ENCODE data around the gene DDX4. TPM values are rescaled to one million over a fixed set of nuclear protein-coding genes. Genes with fewer than 3 reads are reported as not detected.

The DDX4 gene
- total and polyA plus RNA-seq, 2 donors (not counting 1 experiment from before 2014, with no cell fraction given), result not detected

DNA sequence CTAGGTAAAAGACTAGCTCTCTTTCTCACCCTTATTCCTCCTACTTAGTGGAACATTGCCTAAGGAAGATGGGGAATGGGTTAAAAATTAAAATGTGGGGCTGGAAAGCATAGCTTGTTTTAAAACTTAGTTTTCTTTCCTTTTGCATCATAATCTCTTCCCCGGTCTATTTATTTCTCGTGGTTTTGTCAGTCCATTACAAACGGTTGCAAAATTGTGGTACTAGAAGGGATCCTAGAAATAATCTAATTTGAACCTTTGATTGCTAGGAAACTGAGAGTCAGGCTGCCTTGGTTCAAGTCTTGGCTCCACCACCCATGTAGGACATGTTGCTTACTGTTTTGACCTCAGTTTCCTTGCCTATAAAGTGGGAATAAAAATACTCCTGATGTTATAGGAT lies 114.6 kb downstream of the DDX4 start:
- H3K27ac Mint-ChIP-seq, result no peak overlapping the region
- DNase-seq, result no peak
- CTCF ChIA-PET, result interaction anchor here (0.6 kb wide), 1 partner anchor 1749 kb away, joined by 6 read pairs; no protein-coding TSS in a partner anchor

DNA sequence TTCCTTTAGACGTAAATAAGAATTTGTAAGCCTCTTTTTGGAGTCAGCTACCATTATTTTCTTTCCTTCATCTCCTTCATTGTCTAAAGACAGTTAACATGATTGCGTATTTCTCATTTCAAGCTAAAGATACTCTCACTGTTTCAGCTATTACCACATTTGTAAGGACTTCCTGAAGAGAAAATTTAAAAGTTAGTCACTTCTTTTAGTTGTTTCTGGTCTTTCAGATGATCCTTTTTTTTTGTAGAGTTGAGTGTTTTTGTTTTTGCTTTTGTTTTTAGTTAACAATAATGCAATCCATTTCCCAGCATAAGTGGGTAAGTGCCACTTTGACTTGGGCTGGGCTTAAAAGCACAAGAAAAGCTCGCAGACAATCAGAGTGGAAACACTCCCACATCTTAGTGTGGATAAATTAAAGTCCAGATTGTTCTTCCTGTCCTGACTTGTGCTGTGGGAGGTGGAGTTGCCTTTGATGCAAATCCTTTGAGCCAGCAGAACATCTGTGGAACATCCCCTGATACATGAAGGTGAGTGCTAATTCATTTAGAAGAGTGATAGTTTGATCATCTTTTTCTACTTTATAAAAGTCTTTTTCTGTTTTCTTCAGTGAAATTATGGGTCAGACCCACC lies 115.3 kb downstream of the DDX4 start:
- no CpG with 5 or more reads among the region's 3 CpGs for WGBS (ENCODE audit: insufficient coverage)
- TF ChIP-seq EZH2 (IDR thresholded peaks at IDR 0.05; ENCODE audit: borderline replicate concordance, insufficient read depth, low read depth, low read length, poor library complexity, severe bottlenecking), result no peak
- TF ChIP-seq, protein P1, sequence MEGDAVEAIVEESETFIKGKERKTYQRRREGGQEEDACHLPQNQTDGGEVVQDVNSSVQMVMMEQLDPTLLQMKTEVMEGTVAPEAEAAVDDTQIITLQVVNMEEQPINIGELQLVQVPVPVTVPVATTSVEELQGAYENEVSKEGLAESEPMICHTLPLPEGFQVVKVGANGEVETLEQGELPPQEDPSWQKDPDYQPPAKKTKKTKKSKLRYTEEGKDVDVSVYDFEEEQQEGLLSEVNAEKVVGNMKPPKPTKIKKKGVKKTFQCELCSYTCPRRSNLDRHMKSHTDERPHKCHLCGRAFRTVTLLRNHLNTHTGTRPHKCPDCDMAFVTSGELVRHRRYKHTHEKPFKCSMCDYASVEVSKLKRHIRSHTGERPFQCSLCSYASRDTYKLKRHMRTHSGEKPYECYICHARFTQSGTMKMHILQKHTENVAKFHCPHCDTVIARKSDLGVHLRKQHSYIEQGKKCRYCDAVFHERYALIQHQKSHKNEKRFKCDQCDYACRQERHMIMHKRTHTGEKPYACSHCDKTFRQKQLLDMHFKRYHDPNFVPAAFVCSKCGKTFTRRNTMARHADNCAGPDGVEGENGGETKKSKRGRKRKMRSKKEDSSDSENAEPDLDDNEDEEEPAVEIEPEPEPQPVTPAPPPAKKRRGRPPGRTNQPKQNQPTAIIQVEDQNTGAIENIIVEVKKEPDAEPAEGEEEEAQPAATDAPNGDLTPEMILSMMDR (IDR thresholded peaks at IDR 0.05), result no peak
- Histone ChIP-seq H3K27me3 (replicated peaks in 1 of 4; ENCODE audit: control extremely low read depth in 1 of 4, control insufficient read depth in 3 of 4, insufficient read depth in 4 of 4, low read length in 3 of 4) (peaks cover 0 to 7% (median 0%) of the 10 kb centered on the region in 4 experiments), H3K36me3 (replicated peaks in 1 of 2; ENCODE audit: control extremely low read depth in 1 of 2, control insufficient read depth in 1 of 2, extremely low read depth in 1 of 2, insufficient read depth in 2 of 2, low read length in 1 of 2) (no peaks in the 10 kb centered on the region), H3K9ac (ENCODE audit: low read length) (no peak overlapping the region), H2AFZ (ENCODE audit: insufficient read depth, low read depth, low read length, poor library complexity, severe bottlenecking) (no peak overlapping the region), H3K27ac (ENCODE audit: low read length in 2 of 2) (no peak overlapping the region), H3K4me1 (ENCODE audit: control insufficient read depth in 2 of 2, insufficient read depth in 2 of 2, low read length in 2 of 2) (no peaks in the 10 kb centered on the region), H3K4me2 (replicated peaks; ENCODE audit: low read depth, low read length, poor library complexity, severe bottlenecking) (no peak overlapping the region), H4K20me1 (ENCODE audit: control insufficient read depth, insufficient read depth, low read length, poor library complexity, severe bottlenecking) (no peaks in the 10 kb centered on the region), H3K4me3 (ENCODE audit: control extremely low read depth in 1 of 5, extremely low read depth in 1 of 5, insufficient read depth in 1 of 5, low read depth in 2 of 5, low read length in 4 of 5) (no peak overlapping the region), H3K9me3 (ENCODE audit: control extremely low read depth in 1 of 3, control insufficient read depth in 2 of 3, insufficient read depth in 1 of 3, low read length in 2 of 3) (no peaks in the 10 kb centered on the region), H3K79me2 (ENCODE audit: control insufficient read depth, insufficient read depth, low read length) (no peaks in the 10 kb centered on the region)
- no peak for ATAC-seq (ENCODE audit: low read depth)
- H3K27me3 Mint-ChIP-seq, result peaks cover 19% of the 10 kb centered on the region
- no peaks in the 10 kb centered on the region for H3K9me3 Mint-ChIP-seq (ENCODE audit: insufficient read depth)
- H3K27ac Mint-ChIP-seq, result no peak overlapping the region
- DNase-seq, result no peak
- intact Hi-C loops (cut with micrococcal nuclease), result no loop called here
- H3K4me3 Mint-ChIP-seq, result no peak overlapping the region
- no peaks in the 10 kb centered on the region for H3K4me1 Mint-ChIP-seq
- CTCF ChIA-PET, result interaction anchor here (0.6 kb wide), 1 partner anchor 1749 kb away, joined by 6 read pairs; no protein-coding TSS in a partner anchor
- POLR2A ChIA-PET, result no interaction called here

More for the DNA sequence above, 114.6 kb downstream of the DDX4 start:
- H3K36me3 ChIP-seq (replicated peaks in 1 of 2; ENCODE audit: control extremely low read depth in 1 of 2, control insufficient read depth in 1 of 2, extremely low read depth in 1 of 2, insufficient read depth in 2 of 2, low read length in 1 of 2), result no peaks in the 10 kb centered on the region
- no peaks in the 10 kb centered on the region for H3K4me1 ChIP-seq (ENCODE audit: control insufficient read depth in 2 of 2, insufficient read depth in 2 of 2, low read length in 2 of 2)
- ATAC-seq (ENCODE audit: low read depth), result no peak
- H3K4me3 Mint-ChIP-seq, result no peak overlapping the region
- POLR2A ChIA-PET, result no interaction called here
- TF ChIP-seq, protein P1 (IDR thresholded peaks at IDR 0.05), result no peak
- TF ChIP-seq EZH2 (IDR thresholded peaks at IDR 0.05; ENCODE audit: borderline replicate concordance, insufficient read depth, low read depth, low read length, poor library complexity, severe bottlenecking), result no peak
- peaks cover 0 to 7% (median 0%) of the 10 kb centered on the region in 4 experiments for H3K27me3 ChIP-seq (replicated peaks in 1 of 4; ENCODE audit: control extremely low read depth in 1 of 4, control insufficient read depth in 3 of 4, insufficient read depth in 4 of 4, low read length in 3 of 4)
- H2AFZ ChIP-seq (ENCODE audit: insufficient read depth, low read depth, low read length, poor library complexity, severe bottlenecking), result no peak overlapping the region
- peaks cover 19% of the 10 kb centered on the region for H3K27me3 Mint-ChIP-seq
- WGBS (ENCODE audit: insufficient coverage), result no CpG with 5 or more reads among the region's 3 CpGs
- H3K4me2 ChIP-seq (replicated peaks; ENCODE audit: low read depth, low read length, poor library complexity, severe bottlenecking), result no peak overlapping the region
- H3K9me3 ChIP-seq (ENCODE audit: control extremely low read depth in 1 of 3, control insufficient read depth in 2 of 3, insufficient read depth in 1 of 3, low read length in 2 of 3), result no peaks in the 10 kb centered on the region
- H3K9ac ChIP-seq (ENCODE audit: low read length), result no peak overlapping the region
- no peaks in the 10 kb centered on the region for H3K79me2 ChIP-seq (ENCODE audit: control insufficient read depth, insufficient read depth, low read length)
- intact Hi-C loops (cut with micrococcal nuclease), result no loop called here
- no peaks in the 10 kb centered on the region for H3K4me1 Mint-ChIP-seq
- H4K20me1 ChIP-seq (ENCODE audit: control insufficient read depth, insufficient read depth, low read length, poor library complexity, severe bottlenecking), result no peaks in the 10 kb centered on the region
- no peak overlapping the region for H3K27ac ChIP-seq (ENCODE audit: low read length in 2 of 2)
- H3K9me3 Mint-ChIP-seq (ENCODE audit: insufficient read depth), result no peaks in the 10 kb centered on the region
- H3K4me3 ChIP-seq (ENCODE audit: control extremely low read depth in 1 of 5, extremely low read depth in 1 of 5, insufficient read depth in 1 of 5, low read depth in 2 of 5, low read length in 4 of 5), result no peak overlapping the region

Measured in B cell (primary cell).